Lower lobe of right lung (tissue), 2 donors: Measurements from ENCODE around the gene SLC7A11. TPM values are rescaled to one million over a fixed set of nuclear protein-coding genes. Genes with fewer than 3 reads are reported as not detected.

Experiments used
- ATAC-seq, 2 donors: fragments of 200-7000 bp; cut with Tn5 transposase; one replicate each; pipeline ENCODE4 v1.9.1; 2020 to 2022; ENCODE audit warnings: mild to moderate bottlenecking in 2 of 2, moderate library complexity in 2 of 2
- DNase-seq: peaks from one replicate; pipeline ENCODE4 v3.0.0-alpha.2; 2020
- H3K27ac ChIP-seq: fragments of 200-600 bp; one replicate; pipeline ENCODE4 v1.8.0; 2022
- H3K27me3 ChIP-seq: fragments of 200-600 bp; one replicate; pipeline ENCODE4 v1.8.0; 2022; ENCODE audit warnings: low read depth
- H3K36me3 ChIP-seq: fragments of 200-600 bp; one replicate; pipeline ENCODE4 v1.8.0; 2022; ENCODE audit warnings: mild to moderate bottlenecking
- H3K4me1 ChIP-seq: fragments of 200-600 bp; one replicate; pipeline ENCODE4 v1.8.0; 2022
- H3K4me3 ChIP-seq: fragments of 200-600 bp; one replicate; pipeline ENCODE4 v1.8.0; 2022; ENCODE audit warnings: mild to moderate bottlenecking
- H3K9me3 ChIP-seq: fragments of 200-600 bp; one replicate; pipeline ENCODE4 v1.8.0; 2022
- intact Hi-C: fragments of 100-400 bp; cut with DNase I; formaldehyde crosslinking; loops from one replicate; pipeline ENCODE4 v1.11.0; 2022
- total RNA-seq: library from RNA; stranded (reverse); fragmentation: NEBNext Ultra II Directional; extraction: Animal tissue kit (Norgen Biotek cat#: 25700); gene quantifications from one replicate; pipeline ENCODE4 v1.2.1, GENCODE V29; 2021
- TF ChIP-seq, protein P1 (sequence below): fragments of 200-600 bp; IDR thresholded peaks from one replicate; pipeline ENCODE4 v1.8.0; 2022; ENCODE audit warnings: antibody characterized with exemption, mild to moderate bottlenecking
- donor health status: DM: no; HTN: yes; CAD: no; lungs with severe emphysema.

SLC7A11 gene
- total RNA-seq, 1 donor from 2014 or later: 3.2 TPM

DNA sequence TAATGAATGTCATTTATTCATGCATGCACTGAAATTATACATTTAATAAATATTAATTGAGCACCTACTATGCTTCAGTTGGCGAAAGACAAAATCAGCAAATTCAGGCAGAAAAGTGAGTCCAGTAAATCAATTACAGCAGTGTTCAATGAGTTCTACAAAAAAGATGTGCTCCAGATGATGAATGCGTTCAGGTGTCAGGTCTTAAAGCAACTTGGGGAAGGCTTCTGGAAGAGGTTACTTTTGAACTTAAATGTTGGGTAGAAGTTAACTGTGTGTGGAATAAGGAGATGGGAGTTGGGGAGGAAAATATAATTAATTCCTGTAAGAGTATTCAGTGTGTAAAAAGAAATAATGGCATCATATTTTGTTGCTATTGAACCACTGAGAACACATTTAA, 79.0 kb downstream of the SLC7A11 start:
- no peaks in the 10 kb centered on the region for H3K9me3 ChIP-seq
- no peak for ATAC-seq
- H3K27me3 ChIP-seq: no peaks in the 10 kb centered on the region
- H3K4me1 ChIP-seq: no peaks in the 10 kb centered on the region
- no peak for DNase-seq
- no peaks in the 10 kb centered on the region for H3K36me3 ChIP-seq
- no peak overlapping the region for H3K27ac ChIP-seq
- intact Hi-C loops: no loop called here
- TF ChIP-seq, protein P1, sequence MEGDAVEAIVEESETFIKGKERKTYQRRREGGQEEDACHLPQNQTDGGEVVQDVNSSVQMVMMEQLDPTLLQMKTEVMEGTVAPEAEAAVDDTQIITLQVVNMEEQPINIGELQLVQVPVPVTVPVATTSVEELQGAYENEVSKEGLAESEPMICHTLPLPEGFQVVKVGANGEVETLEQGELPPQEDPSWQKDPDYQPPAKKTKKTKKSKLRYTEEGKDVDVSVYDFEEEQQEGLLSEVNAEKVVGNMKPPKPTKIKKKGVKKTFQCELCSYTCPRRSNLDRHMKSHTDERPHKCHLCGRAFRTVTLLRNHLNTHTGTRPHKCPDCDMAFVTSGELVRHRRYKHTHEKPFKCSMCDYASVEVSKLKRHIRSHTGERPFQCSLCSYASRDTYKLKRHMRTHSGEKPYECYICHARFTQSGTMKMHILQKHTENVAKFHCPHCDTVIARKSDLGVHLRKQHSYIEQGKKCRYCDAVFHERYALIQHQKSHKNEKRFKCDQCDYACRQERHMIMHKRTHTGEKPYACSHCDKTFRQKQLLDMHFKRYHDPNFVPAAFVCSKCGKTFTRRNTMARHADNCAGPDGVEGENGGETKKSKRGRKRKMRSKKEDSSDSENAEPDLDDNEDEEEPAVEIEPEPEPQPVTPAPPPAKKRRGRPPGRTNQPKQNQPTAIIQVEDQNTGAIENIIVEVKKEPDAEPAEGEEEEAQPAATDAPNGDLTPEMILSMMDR: no peak
- no peak overlapping the region for H3K4me3 ChIP-seq

DNA sequence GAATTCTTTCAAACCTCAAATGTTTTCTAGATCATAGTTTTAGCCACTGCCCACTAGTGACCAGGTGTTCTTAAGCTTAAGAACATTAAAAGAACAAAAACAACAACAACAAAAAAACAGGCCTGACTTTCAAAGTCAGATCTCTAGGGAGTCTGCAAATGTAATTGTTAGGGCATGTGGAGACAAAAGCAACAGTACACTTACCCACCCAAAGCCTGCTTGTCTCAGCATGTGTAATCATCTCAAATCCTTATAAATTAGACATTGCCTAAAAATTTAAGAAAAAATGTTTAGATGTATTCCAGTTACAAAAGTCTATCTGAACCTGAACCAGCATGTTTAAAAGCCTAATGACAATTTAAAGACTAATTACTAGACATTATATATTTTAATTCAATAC, 79.9 kb downstream of the SLC7A11 start:
- intact Hi-C loops: no loop called here
- Histone ChIP-seq H3K9me3 (no peaks in the 10 kb centered on the region), H3K4me3 (no peak overlapping the region), H3K27ac (no peak overlapping the region), H3K36me3 (no peaks in the 10 kb centered on the region), H3K27me3 (no peaks in the 10 kb centered on the region), H3K4me1 (no peaks in the 10 kb centered on the region)
- TF ChIP-seq, protein P1: no peak
- DNase-seq: no peak
- no peak for ATAC-seq

DNA sequence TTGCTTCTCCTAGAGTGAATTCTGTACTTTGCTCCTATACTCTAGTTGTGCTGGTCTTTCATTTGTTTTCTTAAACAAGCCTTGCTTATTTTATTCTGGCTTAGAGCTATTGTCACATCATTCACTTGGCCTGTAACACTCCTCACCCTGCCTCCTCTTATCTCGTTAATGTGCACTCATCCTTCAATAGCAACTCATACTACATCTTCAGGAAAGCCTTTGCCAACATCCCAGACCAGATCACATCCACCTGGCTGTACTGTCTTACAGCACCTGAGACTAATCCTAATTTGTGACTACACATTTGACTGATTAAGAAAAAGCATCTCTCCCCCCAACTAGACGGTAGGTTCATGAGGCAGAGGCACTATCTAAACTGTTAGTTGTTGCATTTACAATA, 80.8 kb downstream of the SLC7A11 start:
- H3K4me3 ChIP-seq: no peak overlapping the region
- no peaks in the 10 kb centered on the region for H3K36me3 ChIP-seq
- no peaks in the 10 kb centered on the region for H3K9me3 ChIP-seq
- H3K27ac ChIP-seq: no peak overlapping the region
- intact Hi-C loops: no loop called here
- no peaks in the 10 kb centered on the region for H3K27me3 ChIP-seq
- DNase-seq (no peak), ATAC-seq (no peak)
- TF ChIP-seq, protein P1: no peak
- H3K4me1 ChIP-seq: no peaks in the 10 kb centered on the region

DNA sequence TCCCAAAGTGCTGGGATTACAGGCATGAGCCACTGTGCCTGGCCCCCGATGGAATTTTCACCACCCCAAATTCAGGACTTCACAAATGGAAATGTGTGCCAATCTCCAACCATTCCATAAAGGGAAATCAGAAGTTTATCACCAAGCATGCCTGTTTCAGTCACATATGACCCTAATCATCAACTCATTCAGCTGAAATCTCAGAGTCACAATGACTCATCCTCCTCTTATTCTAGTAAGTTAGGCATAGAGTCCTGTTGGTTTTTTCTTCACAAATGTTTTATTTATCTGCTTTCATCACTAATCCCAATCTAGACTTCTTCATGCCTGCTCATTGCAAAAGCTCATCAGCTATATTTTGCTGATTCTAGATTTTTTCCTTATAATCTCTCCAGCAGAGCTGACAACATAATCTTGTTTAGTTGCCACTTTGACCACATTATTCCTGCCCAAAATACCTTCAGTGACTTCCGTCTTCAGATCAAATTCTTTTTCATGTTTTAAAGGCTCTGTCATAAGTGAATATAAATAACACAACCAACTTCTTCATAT, 83.3 kb downstream of the SLC7A11 start:
- Histone ChIP-seq H3K27ac (no peak overlapping the region), H3K4me1 (no peaks in the 10 kb centered on the region), H3K9me3 (no peaks in the 10 kb centered on the region), H3K4me3 (no peak overlapping the region), H3K27me3 (no peaks in the 10 kb centered on the region), H3K36me3 (no peaks in the 10 kb centered on the region)
- DNase-seq (no peak), ATAC-seq (no peak)
- TF ChIP-seq, protein P1: no peak
- intact Hi-C loops: no loop called here

DNA sequence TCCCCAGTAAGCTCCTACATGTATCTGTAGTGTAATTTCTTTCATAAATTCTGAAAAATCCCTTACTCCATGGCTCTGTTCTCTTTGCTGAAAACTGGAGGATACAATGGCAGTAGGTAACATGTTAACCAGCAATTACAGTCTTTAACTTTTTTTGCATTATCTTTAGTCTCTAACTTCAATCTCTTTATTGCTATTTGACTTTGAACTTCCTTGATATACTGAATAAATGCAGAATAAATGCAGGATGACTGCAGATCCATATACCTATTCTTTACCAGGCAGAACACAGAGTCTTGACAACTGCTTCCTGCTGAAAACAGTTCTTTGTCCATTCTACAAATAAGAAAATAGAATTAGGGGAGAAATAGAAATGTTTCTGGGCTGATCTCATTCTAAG, 101.3 kb downstream of the SLC7A11 start:
- no peak for ATAC-seq
- intact Hi-C loops: no loop called here

More for the DNA sequence above, 101.3 kb downstream of the SLC7A11 start:
- no peak for DNase-seq
- Histone ChIP-seq H3K27me3 (no peaks in the 10 kb centered on the region), H3K36me3 (no peaks in the 10 kb centered on the region), H3K4me3 (no peak overlapping the region), H3K27ac (no peak overlapping the region), H3K4me1 (no peaks in the 10 kb centered on the region), H3K9me3 (no peaks in the 10 kb centered on the region)
- TF ChIP-seq, protein P1: no peak
